SU-DHL-6 (cell line): Measurements from ENCODE around the gene GPR68.

Source experiments
- H2AFZ ChIP-seq: fragments of 200-600 bp; sonication (generic); 2 replicates; pipeline ENCODE4 v1.6.1; 2014; ENCODE audit warnings: low read depth, mild to moderate bottlenecking, moderate library complexity, mixed read lengths, antibody characterized with exemption, low read length; ENCODE audit not compliant: severe bottlenecking
- H3F3A ChIP-seq: fragments of 200-600 bp; shearing (Covaris generic); 2 replicates; pipeline ENCODE4 v1.6.0; 2016; ENCODE audit warnings: antibody characterized with exemption, mild to moderate bottlenecking; ENCODE audit not compliant: insufficient read depth
- H3K27ac ChIP-seq: fragments of 200-600 bp; sonication (generic); 2 replicates; pipeline ENCODE4 v1.5.1; 2016; ENCODE audit warnings: low read depth, mild to moderate bottlenecking, low read length, moderate library complexity, mixed read lengths
- H3K27me3 ChIP-seq: fragments of 200-600 bp; sonication (generic), shearing (Covaris generic); 2 replicates; pipeline ENCODE4 v1.6.0; 2014; ENCODE audit warnings: mild to moderate bottlenecking, low read length
- H3K36me3 ChIP-seq: fragments of 200-600 bp; sonication (generic); 2 replicates; pipeline ENCODE4 v1.6.1; 2014; ENCODE audit warnings: mild to moderate bottlenecking, low read length, mixed read lengths
- H3K4me2 ChIP-seq: fragments of 300-600, 200-600 bp; shearing (Covaris generic), sonication (generic); 2 replicates; pipeline ENCODE4 v1.6.0; 2014; ENCODE audit warnings: low read length, low read depth, mild to moderate bottlenecking; ENCODE audit not compliant: poor library complexity, severe bottlenecking
- H3K4me3 ChIP-seq: fragments of 200-600 bp; sonication (generic); 2 replicates; pipeline ENCODE4 v1.5.1; 2014; ENCODE audit warnings: antibody characterized with exemption, low read length, mild to moderate bottlenecking, mixed read lengths; ENCODE audit not compliant: insufficient read depth, poor library complexity, severe bottlenecking
- H3K79me2 ChIP-seq: fragments of 200-600 bp; sonication (generic); 2 replicates; pipeline ENCODE4 v1.6.1; 2014; ENCODE audit warnings: mild to moderate bottlenecking, low read length, moderate library complexity; ENCODE audit not compliant: insufficient read depth
- H3K9ac ChIP-seq: fragments of 200-600 bp; sonication (generic); 2 replicates; pipeline ENCODE4 v1.7.0; 2014; ENCODE audit warnings: mild to moderate bottlenecking, low read length
- H3K9me2 ChIP-seq: fragments of 200-600 bp; sonication (generic); replicated peaks from 2 replicates; pipeline ENCODE4 v1.6.1; 2014; ENCODE audit warnings: low read length; ENCODE audit not compliant: insufficient read depth
- H3K9me3 ChIP-seq: fragments of 200-600 bp; sonication (generic); 2 replicates; pipeline ENCODE4 v1.6.1; 2014; ENCODE audit warnings: low read length, mixed read lengths; ENCODE audit not compliant: insufficient read depth
- H4K20me1 ChIP-seq: fragments of 200-600 bp; sonication (generic); 2 replicates; pipeline ENCODE4 v1.6.1; 2014; ENCODE audit warnings: low read depth, mild to moderate bottlenecking, antibody characterized with exemption, low read length, moderate library complexity, mixed read lengths
- CTCF ChIP-seq: fragments of 200-600 bp; sonication (generic); IDR thresholded peaks from one replicate; pipeline ENCODE4 v1.5.1; 2017; ENCODE audit warnings: antibody characterized with exemption, mild to moderate bottlenecking, low read length, moderate library complexity; ENCODE audit not compliant: insufficient read depth, poor library complexity, severe bottlenecking
- EZH2phosphoT487 ChIP-seq: fragments of 200-600 bp; sonication (generic), shearing (Covaris generic); conservative IDR thresholded peaks from 2 replicates; pipeline ENCODE4 v1.6.1; 2018; ENCODE audit warnings: mild to moderate bottlenecking, antibody characterized with exemption, low read length, moderate library complexity, mixed read lengths

GPR68 gene

DNA sequence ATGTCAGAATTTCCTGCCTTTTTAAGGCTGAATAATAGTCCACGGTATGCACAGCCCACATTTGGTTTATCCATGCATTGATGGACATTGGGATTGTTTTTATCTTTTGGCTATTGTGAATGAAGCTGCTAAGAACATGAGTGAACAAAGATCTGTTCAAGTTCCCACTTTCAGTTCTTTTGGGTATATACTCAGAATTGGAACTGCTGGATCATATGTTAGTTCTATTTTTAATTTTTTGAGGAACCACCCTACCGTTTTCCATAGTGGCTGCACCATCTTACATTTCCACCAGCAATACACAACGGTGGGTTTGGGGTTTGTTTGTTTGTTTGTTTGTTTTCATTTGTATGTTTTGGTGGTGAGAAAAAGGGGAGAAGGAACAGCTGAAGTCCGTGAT lies 6.4 kb downstream of the GPR68 start:
- Histone ChIP-seq H3K4me2 (no peak overlapping the region), H3K9ac (no peak overlapping the region), H3K4me3 (no peak overlapping the region), H3K79me2 (no peaks in the 10 kb centered on the region), H3K36me3 (no peaks in the 10 kb centered on the region), H2AFZ (no peak overlapping the region), H3F3A (0 out of 2 replicates have a peak, but pooled peaks cover 4% of the 10 kb centered on the region), H3K27me3 (no peaks in the 10 kb centered on the region), H3K27ac (no peak overlapping the region), H4K20me1 (no peaks in the 10 kb centered on the region), H3K9me2 (no peaks in the 10 kb centered on the region), H3K9me3 (no peaks in the 10 kb centered on the region)
- TF ChIP-seq EZH2phosphoT487 (no peak), CTCF (no peak)

GRCh38 chr14:91237219-91237618 lies 7.3 kb downstream of the GPR68 start:
- Histone ChIP-seq H3K9me3 (no peaks in the 10 kb centered on the region), H3F3A (0 out of 2 replicates have a peak, but pooled peaks cover 4% of the 10 kb centered on the region), H3K36me3 (no peaks in the 10 kb centered on the region), H4K20me1 (no peaks in the 10 kb centered on the region), H3K9ac (no peak overlapping the region), H3K27ac (no peak overlapping the region), H2AFZ (no peak overlapping the region), H3K4me2 (no peak overlapping the region), H3K9me2 (no peaks in the 10 kb centered on the region), H3K79me2 (no peaks in the 10 kb centered on the region), H3K4me3 (no peak overlapping the region), H3K27me3 (no peaks in the 10 kb centered on the region)
- TF ChIP-seq CTCF, result no peak
- TF ChIP-seq EZH2phosphoT487, result no peak

DNA sequence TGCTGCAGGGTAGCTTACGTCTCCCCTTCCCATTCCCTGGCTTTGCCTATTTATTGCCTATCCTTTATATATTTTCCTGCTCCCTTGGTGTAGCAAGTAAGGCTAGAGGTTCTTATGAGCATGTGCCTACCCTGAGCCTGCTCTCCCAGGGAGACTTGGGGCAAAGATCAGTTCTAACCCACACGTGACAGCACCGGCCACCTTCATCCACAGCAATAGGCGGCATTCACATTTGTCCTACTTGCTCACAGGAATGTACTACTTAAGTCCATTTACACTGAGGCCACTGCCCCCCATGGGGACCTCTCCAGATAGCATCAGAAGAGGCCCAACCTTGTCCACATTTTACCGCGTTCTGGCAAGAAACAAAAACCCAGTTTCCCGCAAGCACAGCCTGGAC lies 8.7 kb downstream of the GPR68 start:
- H3K36me3 ChIP-seq, result no peaks in the 10 kb centered on the region
- H3K27me3 ChIP-seq, result no peaks in the 10 kb centered on the region
- H3K4me2 ChIP-seq, result no peak overlapping the region
- no peak overlapping the region for H3K4me3 ChIP-seq
- no peak for TF ChIP-seq EZH2phosphoT487
- no peak for TF ChIP-seq CTCF
- H3K9me2 ChIP-seq, result no peaks in the 10 kb centered on the region
- H3K9me3 ChIP-seq, result no peaks in the 10 kb centered on the region
- H3K79me2 ChIP-seq, result no peaks in the 10 kb centered on the region
- no peak overlapping the region for H2AFZ ChIP-seq
- no peak overlapping the region for H3K27ac ChIP-seq
- no peaks in the 10 kb centered on the region for H4K20me1 ChIP-seq
- H3K9ac ChIP-seq, result no peak overlapping the region
- H3F3A ChIP-seq, result no peaks in the 10 kb centered on the region

GRCh38 chr14:91234791-91235114 lies 9.8 kb downstream of the GPR68 start:
- Histone ChIP-seq H3K36me3 (no peaks in the 10 kb centered on the region), H3K4me3 (no peak overlapping the region)

More at GRCh38 chr14:91234791-91235114, 9.8 kb downstream of the GPR68 start:
- H3K9me3 ChIP-seq, result no peaks in the 10 kb centered on the region
- H3K27ac ChIP-seq, result no peak overlapping the region
- no peaks in the 10 kb centered on the region for H3F3A ChIP-seq
- H3K9ac ChIP-seq, result no peak overlapping the region
- no peak overlapping the region for H2AFZ ChIP-seq
- no peaks in the 10 kb centered on the region for H3K79me2 ChIP-seq
- no peak overlapping the region for H3K4me2 ChIP-seq
- no peaks in the 10 kb centered on the region for H3K27me3 ChIP-seq
- no peaks in the 10 kb centered on the region for H3K9me2 ChIP-seq
- TF ChIP-seq CTCF (no peak), EZH2phosphoT487 (no peak)
- no peaks in the 10 kb centered on the region for H4K20me1 ChIP-seq
